GM23248 (cell line): Measurements from ENCODE around the gene DAG1. TPM values are rescaled to one million over a fixed set of nuclear protein-coding genes. Genes with fewer than 3 reads are reported as not detected.

Source experiments
- DNase-seq: peaks from one replicate; pipeline ENCODE4 v3.0.0-alpha.2; 2015
- H2AFZ ChIP-seq: fragments of 200-600 bp; sonication (generic); 2 replicates; pipeline ENCODE4 v1.6.1; 2016; ENCODE audit warnings: antibody characterized with exemption
- H3F3A ChIP-seq: fragments of 200-600 bp; sonication (generic); 2 replicates; pipeline ENCODE4 v1.6.1; 2016; ENCODE audit warnings: mild to moderate bottlenecking, antibody characterized with exemption, mixed run types; ENCODE audit not compliant: insufficient read depth
- H3K27ac ChIP-seq: fragments of 200-600 bp; sonication (generic); 2 replicates; pipeline ENCODE4 v1.5.1; 2016; ENCODE audit warnings: mild to moderate bottlenecking
- H3K27me3 ChIP-seq: fragments of 200-600 bp; sonication (generic); replicated peaks from 2 replicates; pipeline ENCODE4 v1.6.1; 2016; ENCODE audit warnings: mild to moderate bottlenecking; ENCODE audit not compliant: insufficient read depth
- H3K36me3 ChIP-seq: fragments of 200-600 bp; sonication (generic); 2 replicates; pipeline ENCODE4 v1.6.1; 2016; ENCODE audit warnings: low read depth, mild to moderate bottlenecking
- H3K4me1 ChIP-seq: fragments of 200-600 bp; sonication (generic); 2 replicates; pipeline ENCODE4 v1.6.1; 2016; ENCODE audit warnings: mild to moderate bottlenecking; ENCODE audit not compliant: insufficient read depth
- H3K4me2 ChIP-seq: fragments of 200-600 bp; sonication (generic); one replicate; pipeline ENCODE4 v1.6.1; 2016; ENCODE audit warnings: mild to moderate bottlenecking; ENCODE audit not compliant: unreplicated experiment
- H3K4me3 ChIP-seq: fragments of 200-600 bp; sonication (generic); 2 replicates; pipeline ENCODE4 v1.5.1; 2016; ENCODE audit warnings: mild to moderate bottlenecking
- H3K79me2 ChIP-seq: fragments of 200-600 bp; sonication (generic); 2 replicates; pipeline ENCODE4 v1.6.1; 2016; ENCODE audit warnings: mild to moderate bottlenecking; ENCODE audit not compliant: insufficient read depth
- H3K9ac ChIP-seq: fragments of 200-600 bp; sonication (generic); 2 replicates; pipeline ENCODE4 v1.6.1; 2016; ENCODE audit warnings: mild to moderate bottlenecking
- H3K9me2 ChIP-seq: fragments of 200-600 bp; sonication (generic); 2 replicates; pipeline ENCODE4 v1.6.1; 2016; ENCODE audit warnings: mixed run types, mild to moderate bottlenecking, moderate library complexity; ENCODE audit not compliant: insufficient read depth
- H3K9me3 ChIP-seq: fragments of 200-600 bp; sonication (generic); one replicate; pipeline ENCODE4 v1.6.1; 2017; ENCODE audit warnings: low read depth
- H4K20me1 ChIP-seq: fragments of 200-600 bp; sonication (generic); 2 replicates; pipeline ENCODE4 v1.6.0; 2016; ENCODE audit not compliant: insufficient read depth
- EZH2 ChIP-seq: fragments of 200-600 bp; sonication (generic); IDR thresholded peaks from 2 replicates; pipeline ENCODE4 v1.6.1; 2018; ENCODE audit warnings: antibody characterized with exemption, mild to moderate bottlenecking; ENCODE audit not compliant: insufficient read depth, poor library complexity, severe bottlenecking
- EZH2phosphoT487 ChIP-seq: fragments of 200-600 bp; sonication (generic); IDR thresholded peaks from 2 replicates; pipeline ENCODE4 v1.6.1; 2018; ENCODE audit warnings: antibody characterized with exemption, moderate library complexity, mild to moderate bottlenecking, low read depth; ENCODE audit not compliant: insufficient read depth
- WGBS, 2 experiments: methylation state at CpG; one replicate each; pipeline ENCODE4 v1.1.6; 2015 to 2017; ENCODE audit warnings: low lambda C conversion rate in 2 of 2, low coverage in 1 of 2; ENCODE audit errors: missing lambda C conversion rate in 2 of 2; 5-methylcytosine and 5-hydroxymethylcytosine counted together
- in situ Hi-C: fragments of 300-500 bp; cut with MboI; formaldehyde crosslinking; loops from 2 replicates; pipeline ENCODE4 v1.15.0; 2020
- polyA plus RNA-seq: library from polyadenylated mRNA; unstranded; fragments of >200 nt; fragmentation: Nextera tagmentation; extraction: Ambion mirVana; gene quantifications from 2 replicates; pipeline ENCODE4 v1.2.1, GENCODE V29; 2016
- total RNA-seq: library from RNA; depleted of rRNA; stranded (reverse); fragments of >200 nt; shearing (Covaris generic); gene quantifications from 2 replicates; pipeline ENCODE4 v1.2.3, GENCODE V29; 2014

The DAG1 gene
- total and polyA plus RNA-seq, 2 experiments from 2014 or later, result 43.0 to 90.2 TPM

DNA sequence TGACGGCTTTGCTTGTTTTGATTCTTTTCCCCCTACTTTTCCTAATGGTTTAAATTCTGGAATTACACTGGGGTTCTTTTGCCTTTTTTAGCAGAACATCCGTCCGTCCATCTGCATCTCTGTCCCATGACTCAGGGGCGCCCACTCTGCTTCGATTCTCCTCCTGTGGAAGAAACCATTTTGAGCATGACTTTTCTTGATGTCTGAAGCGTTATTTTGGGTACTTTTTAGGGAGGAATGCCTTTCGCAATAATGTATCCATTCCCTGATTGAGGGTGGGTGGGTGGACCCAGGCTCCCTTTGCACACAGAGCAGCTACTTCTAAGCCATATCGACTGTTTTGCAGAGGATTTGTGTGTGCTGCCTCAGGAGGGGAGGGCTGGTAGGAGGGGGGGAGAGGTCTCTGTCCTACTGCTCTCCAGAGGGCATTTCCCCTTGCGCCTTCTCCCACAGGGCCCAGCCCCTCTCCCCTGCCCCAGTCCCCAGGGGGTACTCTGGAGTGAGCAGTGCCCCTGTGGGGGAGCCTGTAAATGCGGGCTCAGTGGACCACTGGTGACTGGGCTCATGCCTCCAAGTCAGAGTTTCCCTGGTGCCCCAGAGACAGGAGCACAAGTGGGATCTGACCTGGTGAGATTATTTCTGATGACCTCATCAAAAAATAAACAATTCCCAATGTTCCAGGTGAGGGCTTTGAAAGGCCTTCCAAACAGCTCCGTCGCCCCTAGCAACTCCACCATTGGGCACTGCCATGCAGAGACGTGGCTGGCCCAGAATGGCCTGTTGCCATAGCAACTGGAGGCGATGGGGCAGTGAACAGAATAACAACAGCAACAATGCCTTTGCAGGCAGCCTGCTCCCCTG lies 64.7 kb downstream of the DAG1 start:
- WGBS, 2 experiments, result 72 to 81% methylated on average over 13 to 14 of the region's 14 CpGs
- TF ChIP-seq EZH2 (no peak), EZH2phosphoT487 (no peak)
- H3K4me1 ChIP-seq, result peaks cover 7% of the 10 kb centered on the region; the same call in 1 of the 2 replicates
- no peaks in the 10 kb centered on the region for H3K9me3 ChIP-seq
- H4K20me1 ChIP-seq, result no peaks in the 10 kb centered on the region
- in situ Hi-C loops, result no loop called here
- no peak overlapping the region for H3K4me2 ChIP-seq
- no peak overlapping the region for H3K9ac ChIP-seq
- H3K27ac ChIP-seq, result no peak overlapping the region
- H3K27me3 ChIP-seq, result no peaks in the 10 kb centered on the region
- no peaks in the 10 kb centered on the region for H3K36me3 ChIP-seq
- H3K9me2 ChIP-seq, result no peaks in the 10 kb centered on the region
- no peak for DNase-seq
- H3K4me3 ChIP-seq, result no peak overlapping the region
- no peaks in the 10 kb centered on the region for H3K79me2 ChIP-seq
- no peak overlapping the region for H2AFZ ChIP-seq
- no peaks in the 10 kb centered on the region for H3F3A ChIP-seq

DNA sequence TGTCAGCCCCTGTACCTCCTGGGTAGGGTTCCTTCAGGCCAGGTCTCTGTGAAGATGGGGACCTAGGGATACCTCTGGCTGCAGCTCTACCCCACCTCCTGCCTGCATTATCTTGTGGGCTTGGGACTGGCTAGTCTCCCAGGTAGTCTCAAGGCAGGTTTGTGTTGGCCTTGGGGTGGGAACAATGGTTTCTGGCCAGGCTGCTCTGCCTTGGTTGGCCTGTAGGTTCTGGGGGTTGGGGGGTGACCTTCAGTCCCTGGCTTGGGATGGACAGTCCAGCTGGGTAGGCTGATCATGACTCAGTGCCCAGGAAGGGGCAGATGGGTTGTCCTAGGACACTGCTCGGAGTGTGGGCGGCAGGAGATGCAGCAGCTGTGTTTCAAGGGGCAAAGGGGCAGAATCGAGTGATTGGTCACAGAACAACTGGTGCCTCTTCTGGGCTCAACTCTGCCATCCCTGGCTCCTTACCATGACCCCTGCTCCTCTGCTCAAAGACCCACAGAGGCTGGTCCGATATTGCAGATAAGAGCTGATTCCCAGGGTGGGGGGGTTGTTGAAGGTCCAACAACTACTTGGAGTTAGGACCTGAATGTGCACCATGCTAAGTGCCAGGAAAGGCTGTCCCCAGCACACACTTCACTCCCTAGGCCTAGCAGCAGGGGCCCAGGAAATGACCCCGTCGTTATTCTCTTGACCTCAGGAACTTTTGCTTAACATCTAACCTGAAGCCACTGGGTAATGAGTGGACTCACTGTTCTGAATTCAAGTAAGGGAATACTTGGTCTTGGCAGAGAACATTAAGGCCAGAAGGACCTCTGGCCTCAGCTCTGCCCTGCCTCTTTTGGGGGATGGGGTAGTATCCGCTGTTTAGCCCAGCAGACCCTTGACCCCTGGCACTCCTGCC lies 66.2 kb downstream of the DAG1 start:
- H3K9me3 ChIP-seq, result no peaks in the 10 kb centered on the region
- no peak overlapping the region for H3K4me3 ChIP-seq
- 0 out of 2 replicates have a peak overlapping the region, but pooled peaks have one; percentile 8 for H3K9ac ChIP-seq
- peaks cover 7% of the 10 kb centered on the region; the same call in 1 of the 2 replicates for H3K4me1 ChIP-seq
- H3K9me2 ChIP-seq, result no peaks in the 10 kb centered on the region
- H3K4me2 ChIP-seq, result no peak overlapping the region
- WGBS, 2 experiments, result 78 to 83% methylated on average over 7 of the region's 7 CpGs
- H3K79me2 ChIP-seq, result no peaks in the 10 kb centered on the region
- no peaks in the 10 kb centered on the region for H3K27me3 ChIP-seq
- H3K27ac ChIP-seq, result no peak overlapping the region
- H3F3A ChIP-seq, result no peaks in the 10 kb centered on the region
- H3K36me3 ChIP-seq, result no peaks in the 10 kb centered on the region
- no peak overlapping the region for H2AFZ ChIP-seq
- H4K20me1 ChIP-seq, result no peaks in the 10 kb centered on the region
- TF ChIP-seq EZH2phosphoT487, result no peak
- TF ChIP-seq EZH2, result no peak
- in situ Hi-C loops, result no loop called here
- DNase-seq, result peak; percentile 22

DNA sequence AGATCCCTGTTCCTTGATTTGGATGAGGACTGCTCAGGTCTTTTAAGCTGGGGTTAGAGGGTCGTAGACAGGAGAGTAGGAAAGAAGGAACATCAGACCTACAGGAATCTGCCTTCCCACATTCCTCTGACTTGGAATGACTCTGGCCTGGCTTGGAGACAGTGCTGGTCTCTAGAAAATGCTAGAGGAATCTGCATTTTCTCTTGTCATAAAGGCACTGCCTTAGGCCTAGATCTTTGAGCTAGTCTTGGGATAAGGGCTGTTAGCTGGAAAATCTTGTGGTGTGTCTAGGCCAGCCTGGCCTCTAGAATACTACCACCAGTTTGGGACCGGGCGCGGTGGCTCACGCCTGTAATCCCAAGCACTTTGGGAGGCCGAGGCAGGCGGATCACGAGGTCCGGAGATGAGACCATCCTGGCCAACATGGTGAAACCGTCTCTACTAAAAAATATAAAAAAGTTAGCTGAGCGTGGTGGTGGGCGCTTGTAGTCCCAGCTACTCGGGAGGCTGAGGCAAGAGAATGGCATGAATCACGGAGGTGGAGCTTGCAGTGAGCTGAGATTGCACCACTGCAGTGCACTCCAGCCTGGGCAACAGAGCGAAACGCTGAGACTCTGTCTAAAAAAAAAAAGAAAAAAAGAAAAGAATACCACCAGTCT lies 66.9 kb downstream of the DAG1 start:
- Histone ChIP-seq H3K9ac (0 out of 2 replicates have a peak overlapping the region, but pooled peaks have one; percentile 8), H2AFZ (no peak overlapping the region), H3K27me3 (no peaks in the 10 kb centered on the region), H3K36me3 (no peaks in the 10 kb centered on the region), H4K20me1 (no peaks in the 10 kb centered on the region), H3K79me2 (no peaks in the 10 kb centered on the region), H3K9me2 (no peaks in the 10 kb centered on the region), H3K4me2 (no peak overlapping the region), H3K27ac (no peak overlapping the region), H3K9me3 (no peaks in the 10 kb centered on the region), H3F3A (no peaks in the 10 kb centered on the region), H3K4me3 (no peak overlapping the region), H3K4me1 (peaks cover 7% of the 10 kb centered on the region; the same call in 1 of the 2 replicates)
- 75 to 80% methylated on average over 16 of the region's 16 CpGs for WGBS, 2 experiments
- TF ChIP-seq EZH2phosphoT487, result no peak
- no peak for TF ChIP-seq EZH2
- in situ Hi-C loops, result no loop called here
- no peak for DNase-seq
